Hepatocyte (in vitro differentiated cells): ENCODE data around the gene CYTH1.

Experiments
- CTCF ChIP-seq: fragments of 200-600 bp; sonication (generic); IDR thresholded peaks from 2 replicates; pipeline ENCODE4 v1.5.1; 2016; ENCODE audit warnings: antibody characterized with exemption, mild to moderate bottlenecking; ENCODE audit not compliant: poor library complexity
- EZH2phosphoT487 ChIP-seq: fragments of 200-600 bp; sonication (generic); IDR thresholded peaks from one replicate; pipeline ENCODE4 v1.6.1; 2018; ENCODE audit warnings: antibody characterized with exemption, mild to moderate bottlenecking, low read depth, moderate library complexity; ENCODE audit not compliant: unreplicated experiment, severe bottlenecking

GRCh38 chr17:78661093-78661770 is 120.8 kb downstream of the CYTH1 start:
- TF ChIP-seq CTCF = no peak
- TF ChIP-seq EZH2phosphoT487 = no peak
